ENCODE measurements around the gene EOGT. TPM values are rescaled to one million over a fixed set of nuclear protein-coding genes. Genes with fewer than 3 reads are reported as not detected.

Gene EOGT
- total RNA-seq, 1 experiment from 2014 or later, result 20.1 TPM

GRCh38 chr3:68977486-68978167 is 35.9 kb downstream of the EOGT start:
- H3K27me3 ChIP-seq (ENCODE audit: insufficient read depth, low read length), result no peaks in the 10 kb centered on the region
- no peak overlapping the region for H3K27ac ChIP-seq (ENCODE audit: low read depth, low read length)
- DNase-seq (ENCODE audit: low read depth, low spot score) (no peak), ATAC-seq (no peak)
- H3K9me2 ChIP-seq (ENCODE audit: insufficient read depth), result no peaks in the 10 kb centered on the region
- H3K36me3 ChIP-seq (ENCODE audit: control insufficient read depth in 1 of 2, insufficient read depth in 2 of 2, low read length in 2 of 2), result peaks cover 4 to 13% of the 10 kb centered on the region in 2 experiments; a peak in 2 of 4 replicates
- ChIA-PET POLR2A (no interaction called here), RAD21 (ENCODE audit: low non-redundant PET in 1 of 2, low total read pairs in 2 of 2, uncharacterized antibody in 2 of 2, unreplicated experiment in 2 of 2) (no interaction called here), CTCF (no interaction called here)
- no peaks in the 10 kb centered on the region for H3K9me3 ChIP-seq (ENCODE audit: control insufficient read depth in 1 of 2, insufficient read depth in 1 of 2, low read depth in 1 of 2, low read length in 2 of 2)
- intact Hi-C loops (cut with micrococcal nuclease), result loop anchor here (10.0 kb wide), 2 partner anchors 1593 to 2003 kb away; no protein-coding TSS in a partner anchor
- H4K20me1 ChIP-seq (ENCODE audit: insufficient read depth), result no peaks in the 10 kb centered on the region
- no peaks in the 10 kb centered on the region for H3K79me2 ChIP-seq (ENCODE audit: insufficient read depth, low read length)
- H2AFZ ChIP-seq (ENCODE audit: low read depth, low read length, poor library complexity, severe bottlenecking), result no peak overlapping the region
- BruUV-seq (replicated peaks), result no TSS peak
- no peak overlapping the region for H3K4me3 ChIP-seq (replicated peaks in 1 of 2; ENCODE audit: low read depth in 1 of 2, low read length in 2 of 2)
- no peak overlapping the region for H3K9ac ChIP-seq (ENCODE audit: low read length)
- TF ChIP-seq, protein P1, sequence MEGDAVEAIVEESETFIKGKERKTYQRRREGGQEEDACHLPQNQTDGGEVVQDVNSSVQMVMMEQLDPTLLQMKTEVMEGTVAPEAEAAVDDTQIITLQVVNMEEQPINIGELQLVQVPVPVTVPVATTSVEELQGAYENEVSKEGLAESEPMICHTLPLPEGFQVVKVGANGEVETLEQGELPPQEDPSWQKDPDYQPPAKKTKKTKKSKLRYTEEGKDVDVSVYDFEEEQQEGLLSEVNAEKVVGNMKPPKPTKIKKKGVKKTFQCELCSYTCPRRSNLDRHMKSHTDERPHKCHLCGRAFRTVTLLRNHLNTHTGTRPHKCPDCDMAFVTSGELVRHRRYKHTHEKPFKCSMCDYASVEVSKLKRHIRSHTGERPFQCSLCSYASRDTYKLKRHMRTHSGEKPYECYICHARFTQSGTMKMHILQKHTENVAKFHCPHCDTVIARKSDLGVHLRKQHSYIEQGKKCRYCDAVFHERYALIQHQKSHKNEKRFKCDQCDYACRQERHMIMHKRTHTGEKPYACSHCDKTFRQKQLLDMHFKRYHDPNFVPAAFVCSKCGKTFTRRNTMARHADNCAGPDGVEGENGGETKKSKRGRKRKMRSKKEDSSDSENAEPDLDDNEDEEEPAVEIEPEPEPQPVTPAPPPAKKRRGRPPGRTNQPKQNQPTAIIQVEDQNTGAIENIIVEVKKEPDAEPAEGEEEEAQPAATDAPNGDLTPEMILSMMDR (IDR thresholded peaks at IDR 0.05 in 2 of 3, conservative IDR thresholded peaks at IDR 0.05 in 1 of 3; ENCODE audit: borderline replicate concordance in 1 of 3, insufficient read depth in 1 of 3, low read depth in 2 of 3, low read length in 2 of 3), result no peak
- TF ChIP-seq EGR1 (IDR thresholded peaks at IDR 0.05; ENCODE audit: low read depth) (no peak), SP1 (IDR thresholded peaks at IDR 0.05; ENCODE audit: low read depth) (no peak), ZNF274 (IDR thresholded peaks at IDR 0.05; ENCODE audit: low read depth, low read length) (no peak), EZH2phosphoT487 (IDR thresholded peaks at IDR 0.05; ENCODE audit: borderline replicate concordance) (no peak), ZFX (IDR thresholded peaks at IDR 0.05) (no peak), ELF1 (IDR thresholded peaks at IDR 0.05; ENCODE audit: borderline replicate concordance, low read depth) (no peak), ATF3 (IDR thresholded peaks at IDR 0.05) (no peak), POLR2AphosphoS5 (IDR thresholded peaks at IDR 0.05; ENCODE audit: low read depth, low read length) (no peak), CBX3 (IDR thresholded peaks at IDR 0.05; ENCODE audit: low read depth) (no peak), SIN3A (IDR thresholded peaks at IDR 0.05; ENCODE audit: low read depth) (no peak), CEBPB (IDR thresholded peaks at IDR 0.05; ENCODE audit: low read depth) (no peak), EZH2 (IDR thresholded peaks at IDR 0.05) (no peak), POLR2A (IDR thresholded peaks at IDR 0.05; ENCODE audit: borderline replicate concordance, extremely low read depth, insufficient read depth, insufficient read length) (no peak), YY1 (IDR thresholded peaks at IDR 0.05; ENCODE audit: extremely low read depth, insufficient replicate concordance, low read depth, low read length) (no peak), TCF7L2 (IDR thresholded peaks at IDR 0.05; ENCODE audit: borderline replicate concordance, extremely low read depth, insufficient read depth, insufficient read length) (no peak), FOSL1 (IDR thresholded peaks at IDR 0.05; ENCODE audit: low read depth) (no peak), REST (IDR thresholded peaks at IDR 0.05; ENCODE audit: low read depth) (no peak)
- TF ChIP-seq, protein P2, sequence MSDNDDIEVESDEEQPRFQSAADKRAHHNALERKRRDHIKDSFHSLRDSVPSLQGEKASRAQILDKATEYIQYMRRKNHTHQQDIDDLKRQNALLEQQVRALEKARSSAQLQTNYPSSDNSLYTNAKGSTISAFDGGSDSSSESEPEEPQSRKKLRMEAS (IDR thresholded peaks at IDR 0.05), result no peak
- H3K4me1 ChIP-seq (ENCODE audit: control insufficient read depth in 1 of 2, insufficient read depth in 2 of 2, low read length in 2 of 2), result no peaks in the 10 kb centered on the region
- no peak overlapping the region for H3K4me2 ChIP-seq (ENCODE audit: low read length)

All from HCT116 (cell line).